ENCODE results near the gene GFI1B. TPM values are rescaled to one million over a fixed set of nuclear protein-coding genes. Genes with fewer than 3 reads are reported as not detected.
"Not testable (repeated sequence)": the region's sequence is repeated elsewhere in the genome, so short reads cannot be mapped to it uniquely, and the experiment has no call there.

Gene GFI1B
- polyA plus RNA-seq, 1 donor = 0.39 TPM

GRCh38 chr9:133009906-133010582, 31.6 kb downstream of the GFI1B start:
- no peak for DNase-seq (ENCODE audit: low read depth)

GRCh38 chr9:133014696-133015095, 36.2 kb downstream of the GFI1B start:
- DNase-seq (ENCODE audit: low read depth) = no peak

- DNase-seq (ENCODE audit: low read depth) = no peak
Measured at GRCh38 chr9:133023117-133023890, 44.8 kb downstream of the GFI1B start.

- no peak for DNase-seq (ENCODE audit: low read depth)
Measured at GRCh38 chr9:133026426-133026825, 47.9 kb downstream of the GFI1B start.

- no peak for DNase-seq (ENCODE audit: low read depth)
Measured at GRCh38 chr9:133027134-133027533, 48.6 kb downstream of the GFI1B start.

- DNase-seq (ENCODE audit: low read depth) = no peak
Measured at GRCh38 chr9:133028221-133028620, 49.7 kb downstream of the GFI1B start.

- no peak for DNase-seq (ENCODE audit: low read depth)
Measured at GRCh38 chr9:133029994-133030316, 51.5 kb downstream of the GFI1B start.

- DNase-seq (ENCODE audit: low read depth) = peak; percentile 98
Measured at GRCh38 chr9:133030317-133031129, 52.0 kb downstream of the GFI1B start, which contains the start of gene GTF3C5. Gene GTF3C5, plus strand, starts transcription at chr9:133030997. Its CDS starts 15 bp downstream, at chr9:133031012.

GRCh38 chr9:133031130-133031422, 52.6 kb downstream of the GFI1B start:
- no peak for DNase-seq (ENCODE audit: low read depth)

- no peak for DNase-seq (ENCODE audit: low read depth)
Measured at GRCh38 chr9:133031496-133031911, 53.0 kb downstream of the GFI1B start.

GRCh38 chr9:133032171-133032570, 53.7 kb downstream of the GFI1B start:
- no peak for DNase-seq (ENCODE audit: low read depth)

GRCh38 chr9:133035669-133036068, 57.2 kb downstream of the GFI1B start:
- DNase-seq (ENCODE audit: low read depth) = no peak

- no peak for DNase-seq (ENCODE audit: low read depth)
Measured at GRCh38 chr9:133037775-133038515, 59.5 kb downstream of the GFI1B start.

GRCh38 chr9:133040892-133041479, 62.5 kb downstream of the GFI1B start:
- DNase-seq (ENCODE audit: low read depth) = not testable (repeated sequence)

Other genes starting within 250 kb of the GFI1B start
- 0.37 TPM for gene AK8, start 100.4 kb upstream of the GFI1B start, polyA plus RNA-seq (ENCODE audit: insufficient read length)
- gene SPACA9, start 99.8 kb upstream of the GFI1B start, polyA plus RNA-seq (ENCODE audit: insufficient read length) = 2.3 TPM
- 27.3 TPM for gene TSC1, start 34.1 kb upstream of the GFI1B start, polyA plus RNA-seq (ENCODE audit: insufficient read length)
- 46.2 TPM for gene GTF3C5, start 52.3 kb downstream of the GFI1B start, polyA plus RNA-seq (ENCODE audit: insufficient read length)
- 1.8 TPM for gene CEL, start 83.3 kb downstream of the GFI1B start, polyA plus RNA-seq (ENCODE audit: insufficient read length)
- gene RALGDS, start 142.5 kb downstream of the GFI1B start, polyA plus RNA-seq (ENCODE audit: insufficient read length) = 50.3 TPM
- 3.6 TPM for gene GBGT1, start 185.2 kb downstream of the GFI1B start, polyA plus RNA-seq (ENCODE audit: insufficient read length)
- not detected for gene OBP2B, start 230.6 kb downstream of the GFI1B start, polyA plus RNA-seq (ENCODE audit: insufficient read length)

Data from forelimb muscle (tissue), 1 donor.